Fibroblast of skin of left biceps (primary cell): ENCODE measurements around the gene TMEM95.
"Not testable (repeated sequence)": the region's sequence is repeated elsewhere in the genome, so short reads cannot be mapped to it uniquely, and the experiment has no call there.

ENCODE experiments used
- DNase-seq, 2 experiments: peaks; one replicate each; pipeline ENCODE4 v3.0.0-alpha.2; 2013; ENCODE audit warnings: low read depth in 2 of 2

TMEM95 gene

GRCh38 chr17:7323731-7324437 is 31.1 kb upstream of the TMEM95 start:
- no peak for DNase-seq

- no peak for DNase-seq
Measured at GRCh38 chr17:7324438-7324779, 30.5 kb upstream of the TMEM95 start.

- DNase-seq: no peak
Measured at GRCh38 chr17:7325031-7325528, 29.9 kb upstream of the TMEM95 start.

- no peak for DNase-seq
Measured at GRCh38 chr17:7326186-7326585, 28.8 kb upstream of the TMEM95 start.

GRCh38 chr17:7327056-7327455 is 27.9 kb upstream of the TMEM95 start:
- DNase-seq: no peak

DNA sequence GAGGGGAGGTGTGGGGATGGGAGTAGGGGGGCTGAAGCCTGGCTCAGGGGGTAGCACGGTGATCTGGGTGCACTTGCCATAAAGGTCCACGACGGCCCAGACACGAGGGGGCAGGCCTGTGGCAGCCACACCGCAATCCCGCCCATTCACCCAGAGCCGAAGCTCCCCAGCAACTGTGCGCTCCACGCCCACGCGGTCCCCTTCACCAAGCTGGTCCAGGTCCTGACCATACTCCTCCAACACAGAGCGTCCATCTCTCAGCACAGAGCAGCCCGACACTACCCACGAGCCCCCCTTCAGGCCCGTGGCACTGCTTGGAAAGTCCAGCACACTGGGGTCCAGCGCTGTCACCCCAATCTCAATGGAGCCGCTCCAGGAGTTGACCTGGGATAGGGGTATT is 27.5 kb upstream of the TMEM95 start:
- no peak for DNase-seq

- no peak for DNase-seq
Measured at GRCh38 chr17:7328009-7328408, 26.9 kb upstream of the TMEM95 start.

DNA sequence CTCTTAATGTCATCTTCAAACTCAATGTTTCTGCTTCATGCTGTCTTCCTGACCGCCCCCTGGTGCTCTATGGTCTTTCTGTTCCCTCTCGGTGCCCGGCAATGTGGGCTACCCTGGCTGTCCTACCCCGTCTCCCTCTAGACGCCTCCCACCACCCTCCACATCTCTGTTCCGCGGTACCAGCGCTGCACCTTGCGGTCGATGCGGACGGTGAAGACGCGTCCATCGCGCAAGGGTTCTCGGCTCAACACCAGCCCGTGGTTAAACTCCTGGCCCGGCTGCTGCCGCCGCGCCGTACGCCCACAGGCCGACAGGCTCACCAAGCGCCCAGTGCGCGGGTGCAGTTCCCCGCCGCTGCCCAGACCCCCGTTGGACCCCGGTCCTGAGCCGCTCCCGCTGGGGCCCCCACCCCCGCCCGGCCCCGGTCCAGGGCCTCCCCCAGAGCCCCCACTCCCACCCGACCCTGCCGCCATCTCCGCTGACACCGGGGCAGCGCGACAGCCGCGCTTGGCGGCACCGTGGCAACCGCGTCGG is 26.0 kb upstream of the TMEM95 start, which contains the start of gene NEURL4:
TSS of gene NEURL4 (minus strand) at position 496 of the 534 bp plus-strand sequence. CDS start at position 473, 23 bp downstream.
- DNase-seq: no peak

DNA sequence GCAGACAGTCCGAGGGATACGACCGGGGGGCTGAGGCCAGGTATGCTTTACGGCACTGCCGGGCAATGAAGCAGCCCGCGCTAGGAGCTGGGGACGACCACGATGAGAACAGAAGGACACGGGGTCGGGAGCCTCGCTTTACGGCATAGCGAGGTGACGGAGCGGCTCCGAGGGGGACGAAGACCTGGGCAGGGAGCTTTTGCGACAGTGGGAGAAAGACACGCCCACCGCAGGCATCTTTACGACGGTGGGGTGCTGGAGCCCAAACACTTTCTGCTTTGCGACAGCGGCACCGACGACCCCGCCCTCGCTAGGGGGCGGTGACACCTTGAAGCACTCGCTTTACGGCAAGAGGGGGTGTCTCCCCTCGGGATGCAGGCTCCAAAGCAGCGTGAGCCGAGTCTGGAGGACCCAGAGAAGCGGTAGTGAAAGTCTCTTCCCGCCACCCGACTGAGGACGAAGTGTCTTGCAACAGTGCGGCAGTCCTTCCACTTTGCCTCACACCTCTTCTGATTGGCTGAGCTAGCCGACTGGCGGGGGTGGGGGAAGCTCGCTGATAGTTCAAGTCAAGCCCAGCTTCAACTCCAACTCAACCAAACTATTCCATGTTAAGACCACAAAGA is 25.5 kb upstream of the TMEM95 start:
- DNase-seq: peak; percentile 98

DNA sequence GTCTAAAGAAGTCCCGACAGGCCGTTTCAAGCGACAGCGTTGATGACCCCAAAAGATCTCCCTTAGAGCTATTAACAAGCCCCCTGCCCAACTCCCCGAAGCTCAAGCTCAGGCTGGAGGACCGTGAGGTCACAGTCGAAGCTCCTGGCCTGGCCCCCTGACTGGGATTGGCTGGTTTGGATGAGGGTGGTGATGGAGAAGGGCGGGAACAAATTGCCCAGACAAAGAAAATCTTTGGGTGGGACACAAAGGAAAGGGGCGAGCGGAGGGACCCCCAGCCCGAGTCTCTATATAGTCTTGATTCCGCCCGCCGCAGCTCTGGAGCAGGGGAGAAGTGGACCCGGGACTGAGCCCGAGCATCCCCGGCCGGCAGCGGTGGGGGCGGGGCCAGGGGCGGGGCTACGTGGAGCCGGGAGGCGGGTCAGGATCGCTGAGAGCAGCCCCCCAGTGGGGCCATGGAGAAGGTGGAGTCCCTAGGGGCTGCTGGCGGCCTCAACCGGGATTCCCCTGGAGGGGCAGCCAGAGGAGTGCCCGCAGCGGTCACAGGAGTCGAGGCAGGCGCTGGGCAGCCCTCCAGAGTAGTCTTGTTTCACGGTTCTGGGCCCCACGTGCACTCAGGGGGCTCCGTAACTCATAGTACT is 24.8 kb upstream of the TMEM95 start:
- DNase-seq: peak in 1 of 2 experiments; percentile 45

- no peak for DNase-seq
Measured at GRCh38 chr17:7330638-7331015, 24.3 kb upstream of the TMEM95 start.

DNA sequence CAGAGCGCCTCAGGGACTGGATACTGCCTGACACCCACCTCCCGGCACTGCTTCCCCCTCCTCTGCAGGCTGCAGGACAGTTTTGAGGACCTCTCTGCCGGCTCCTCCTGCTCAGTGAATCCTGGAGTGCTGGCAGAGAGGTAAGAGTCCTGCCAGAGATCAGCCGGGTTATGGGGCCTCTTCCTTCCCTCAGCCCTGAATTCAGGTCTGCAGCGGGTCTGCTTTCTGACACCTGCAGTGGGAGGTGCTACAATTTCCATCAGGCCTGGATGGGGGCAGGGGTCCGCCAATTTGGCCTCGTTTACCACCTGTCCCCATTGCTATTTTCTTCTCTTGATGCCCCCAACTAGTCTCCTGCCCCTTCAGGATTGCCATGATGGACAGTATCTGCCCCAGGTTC is 22.8 kb upstream of the TMEM95 start:
- no peak for DNase-seq

GRCh38 chr17:7332600-7333069 is 22.3 kb upstream of the TMEM95 start:
- DNase-seq: not testable (repeated sequence)

GRCh38 chr17:7334938-7335538 is 19.9 kb upstream of the TMEM95 start:
- DNase-seq: no peak

GRCh38 chr17:7335765-7336164 is 19.2 kb upstream of the TMEM95 start:
- not testable (repeated sequence) for DNase-seq

DNA sequence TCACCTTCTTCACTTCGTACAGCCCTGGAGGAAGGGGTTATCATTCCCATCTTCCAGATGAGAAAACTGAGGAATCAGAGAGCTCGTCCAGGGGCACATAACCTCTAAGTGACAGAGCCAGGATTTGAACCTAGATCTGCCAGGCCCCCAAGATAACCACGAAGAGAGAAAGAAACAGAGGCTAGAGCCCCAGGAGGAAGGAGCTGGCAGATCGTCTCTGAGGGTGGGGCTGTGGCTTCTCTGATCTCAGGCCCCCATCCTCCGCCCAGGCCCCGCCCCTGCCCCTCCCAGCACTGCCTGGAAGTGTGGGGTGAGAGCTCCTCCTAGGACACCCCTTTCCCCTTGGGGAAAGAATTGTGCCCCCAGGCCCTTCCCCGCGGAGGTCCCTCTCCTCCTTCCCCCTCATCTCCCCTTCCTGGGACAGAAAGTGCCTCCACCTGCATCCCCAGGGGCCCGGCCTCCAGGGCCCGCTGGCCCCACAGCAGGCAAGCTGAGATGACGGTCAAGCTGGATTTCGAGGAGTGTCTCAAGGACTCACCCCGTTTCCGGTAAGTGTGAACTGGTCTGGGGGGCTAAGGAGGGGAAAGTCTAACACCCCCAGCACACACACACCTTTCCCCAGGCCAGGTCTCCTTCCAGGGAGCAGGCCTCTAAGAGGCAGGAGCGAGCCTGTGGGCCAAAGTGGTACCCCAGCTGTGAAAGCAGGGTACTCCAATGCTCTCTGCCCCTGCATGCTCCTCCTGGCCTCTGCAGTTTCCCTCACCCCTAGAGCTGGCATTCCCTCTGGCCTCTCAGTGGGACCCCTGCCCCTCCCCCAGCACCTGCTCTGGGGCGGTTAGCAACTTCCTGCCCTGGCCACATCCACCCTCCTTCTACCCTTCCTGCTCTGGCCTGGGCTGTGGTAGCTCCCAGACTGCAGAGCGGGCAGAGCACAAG is 18.4 kb upstream of the TMEM95 start, which contains the start of gene ACAP1:
TSS of gene ACAP1 (plus strand) at position 290 of the 936 bp plus-strand sequence. CDS start at position 496, 206 bp downstream.
- no peak for DNase-seq

- not testable (repeated sequence) for DNase-seq
Measured at GRCh38 chr17:7337600-7337999, 17.4 kb upstream of the TMEM95 start.

DNA sequence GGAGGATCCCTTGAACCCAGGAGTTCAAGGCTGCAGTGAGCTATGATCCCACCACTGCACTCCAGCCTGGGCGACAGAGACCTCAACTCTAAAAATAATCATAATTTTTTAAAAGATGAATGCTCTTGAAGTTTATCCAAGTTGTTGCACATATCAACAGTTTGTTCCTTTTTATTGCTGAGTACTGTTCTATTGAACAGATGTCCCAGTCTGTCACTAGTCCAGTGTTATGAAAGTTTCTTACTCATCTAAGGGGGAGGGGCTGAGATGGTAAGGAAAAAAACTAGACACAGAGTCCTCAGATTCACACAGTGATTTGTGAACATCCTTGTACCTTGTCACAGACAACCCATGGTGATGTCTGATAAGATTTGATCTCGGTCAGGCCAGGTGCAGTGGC is 14.8 kb upstream of the TMEM95 start:
- DNase-seq: no peak

- DNase-seq: no peak
Measured at GRCh38 chr17:7341842-7342241, 13.1 kb upstream of the TMEM95 start.

DNA sequence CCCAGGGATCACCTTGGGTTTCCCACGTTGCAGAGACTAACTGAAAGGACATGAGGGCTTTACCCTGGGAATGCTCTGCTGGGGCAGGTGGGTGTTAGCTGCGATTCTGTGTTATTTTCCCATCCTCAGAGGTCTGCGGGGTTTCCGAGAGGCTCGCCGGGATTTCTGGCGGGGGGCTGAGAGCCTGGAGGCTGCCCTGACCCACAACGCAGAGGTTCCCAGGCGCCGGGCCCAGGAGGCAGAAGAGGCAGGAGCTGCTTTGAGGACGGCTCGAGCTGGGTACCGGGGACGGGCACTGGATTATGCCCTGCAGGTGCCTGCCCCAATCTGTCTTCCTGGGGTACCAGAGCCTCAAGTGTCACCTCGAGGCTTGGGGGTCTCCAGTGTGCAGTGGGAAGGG is 11.7 kb upstream of the TMEM95 start:
- DNase-seq: no peak
